BLaER1 treated with 17β-estradiol and CSF1 and Interleukin-3, amounts not matched to agents 10 nM and 100 nM (cell line): ENCODE data around the gene TNFRSF6B.

Experiments used
- H3K27ac ChIP-seq, 11 experiments: shearing (Covaris generic); formaldehyde crosslinking; 2 replicates each; pipeline ENCODE4 v1.8.1; 2022
- H3K27me3 ChIP-seq, 11 experiments: shearing (Covaris generic); formaldehyde crosslinking; 2 replicates each; pipeline ENCODE4 v1.8.1; 2022
- H3K36me3 ChIP-seq, 11 experiments: shearing (Covaris generic); formaldehyde crosslinking; 2 replicates each; pipeline ENCODE4 v1.8.1; 2022
- H3K4me1 ChIP-seq, 10 experiments: shearing (Covaris generic); formaldehyde crosslinking; 2 replicates each; pipeline ENCODE4 v1.8.1; 2022
- H3K4me2 ChIP-seq, 11 experiments: shearing (Covaris generic); formaldehyde crosslinking; 2 replicates each; pipeline ENCODE4 v1.8.1; 2022
- H3K4me3 ChIP-seq, 10 experiments: shearing (Covaris generic); formaldehyde crosslinking; 2 replicates each; pipeline ENCODE4 v1.8.1; 2022
- H3K9ac ChIP-seq, 11 experiments: shearing (Covaris generic); formaldehyde crosslinking; 2 replicates each; pipeline ENCODE4 v1.8.1; 2022
- H3K9me3 ChIP-seq, 11 experiments: shearing (Covaris generic); formaldehyde crosslinking; replicated peaks in 1 of 11; 2 replicates each; pipeline ENCODE4 v1.8.1; 2022
- H4K20me1 ChIP-seq, 11 experiments: shearing (Covaris generic); formaldehyde crosslinking; 2 replicates each; pipeline ENCODE4 v1.8.1; 2022
- Cebpa-rat ChIP-seq, 11 experiments: shearing (Covaris generic); IDR thresholded peaks; 2 replicates each; pipeline ENCODE4 v1.8.1; 2022

The TNFRSF6B gene

GRCh38 chr20:63735859-63736718 is 39.6 kb downstream of the TNFRSF6B start, which contains the start of gene LIME1:
TSS of gene LIME1 (plus strand) at chr20:63736664. CDS start at chr20:63737550, 886 bp downstream.
- Histone ChIP-seq H3K36me3 (peaks cover 25 to 44% (median 32%) of the 10 kb centered on the region in 11 experiments), H3K4me2 (peak within 1 kb of the TSS; percentile 95 to 100 (median 99)), H3K9ac (peak within 1 kb of the TSS in 10 of 11 experiments; percentile 8 to 90 (median 54); a peak in 15 of 22 replicates), H3K27ac (peak within 1 kb of the TSS in 7 of 11 experiments; percentile 7 to 79 (median 74); a peak in 14 of 22 replicates), H3K9me3 (no peaks in the 10 kb centered on the region), H3K4me3 (peak within 1 kb of the TSS in 9 of 10 experiments; percentile 26 to 74 (median 52); a peak in 15 of 20 replicates), H3K4me1 (peaks cover 52 to 90% (median 87%) of the 10 kb centered on the region in 10 experiments), H4K20me1 (peaks cover 39 to 91% (median 73%) of the 10 kb centered on the region in 11 experiments), H3K27me3 (peaks cover 0 to 27% (median 0%) of the 10 kb centered on the region in 11 experiments; a peak in 7 of 22 replicates)
- peak in 1 of 11 experiments; percentile 33; a peak in 1 of 22 replicates for TF ChIP-seq Cebpa-rat (IDR thresholded peaks at IDR 0.05)

DNA sequence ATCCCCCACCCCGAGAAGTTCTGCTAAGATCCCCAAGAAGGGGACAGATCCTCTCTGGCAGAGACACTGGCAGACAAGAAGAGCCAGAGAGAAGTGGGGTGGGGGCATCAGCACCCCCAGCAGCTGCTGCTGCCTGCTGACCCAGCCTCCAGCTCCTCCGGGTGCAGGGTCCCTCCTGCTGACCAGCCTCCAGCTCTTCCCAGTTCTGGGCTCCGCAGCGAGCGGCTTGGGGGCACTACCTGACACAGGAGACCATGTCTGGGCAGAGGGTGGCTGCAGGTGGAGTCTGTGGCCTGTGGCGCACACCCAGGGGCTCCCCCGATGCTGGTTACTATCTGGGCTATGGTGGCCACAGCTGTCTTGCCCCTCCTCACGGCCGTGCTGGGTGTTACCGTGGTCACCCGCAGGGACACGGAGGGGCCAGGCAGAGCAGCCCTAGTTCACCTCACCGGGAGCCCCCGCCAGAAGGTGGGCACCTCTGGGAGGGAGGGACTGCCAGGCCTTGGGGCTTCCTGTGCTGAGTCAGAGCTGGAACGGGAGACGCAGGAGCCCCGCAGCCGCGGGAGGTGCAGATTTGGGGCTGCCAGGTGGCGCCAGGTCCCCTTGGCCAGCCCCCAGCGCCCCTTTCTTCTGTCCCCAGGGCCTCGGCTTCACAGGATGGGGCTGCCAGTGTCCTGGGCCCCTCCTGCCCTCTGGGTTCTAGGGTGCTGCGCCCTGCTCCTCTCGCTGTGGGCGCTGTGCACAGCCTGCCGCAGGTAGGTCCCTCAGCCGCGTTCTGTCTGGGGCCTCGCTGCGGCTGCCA is 40.6 kb downstream of the TNFRSF6B start:
- peaks cover 0 to 27% (median 0%) of the 10 kb centered on the region in 11 experiments; a peak in 7 of 22 replicates for H3K27me3 ChIP-seq
- H3K9ac ChIP-seq, result peak overlapping the region in 9 of 11 experiments; percentile 21 to 90 (median 54); a peak in 15 of 22 replicates
- no peaks in the 10 kb centered on the region for H3K9me3 ChIP-seq
- H3K27ac ChIP-seq, result peak overlapping the region in 7 of 11 experiments; percentile 7 to 79 (median 74); a peak in 13 of 22 replicates
- peaks cover 39 to 88% (median 70%) of the 10 kb centered on the region in 11 experiments for H4K20me1 ChIP-seq
- peak overlapping the region in 9 of 10 experiments; percentile 26 to 74 (median 52); a peak in 15 of 20 replicates for H3K4me3 ChIP-seq
- peak overlapping the region; percentile 95 to 100 (median 99) for H3K4me2 ChIP-seq
- TF ChIP-seq Cebpa-rat (IDR thresholded peaks at IDR 0.05), result no peak
- peaks cover 54 to 90% (median 87%) of the 10 kb centered on the region in 10 experiments for H3K4me1 ChIP-seq
- peaks cover 29 to 45% (median 36%) of the 10 kb centered on the region in 11 experiments for H3K36me3 ChIP-seq

- Histone ChIP-seq H3K27ac (peak overlapping the region in 6 of 11 experiments; percentile 43 to 79 (median 75); a peak in 8 of 22 replicates), H3K4me2 (peak overlapping the region; percentile 95 to 100 (median 99)), H3K27me3 (peaks cover 0 to 27% (median 0%) of the 10 kb centered on the region in 11 experiments; a peak in 7 of 22 replicates), H3K9me3 (no peaks in the 10 kb centered on the region), H4K20me1 (peaks cover 39 to 84% (median 69%) of the 10 kb centered on the region in 11 experiments), H3K36me3 (peaks cover 31 to 50% (median 36%) of the 10 kb centered on the region in 11 experiments), H3K9ac (peak overlapping the region in 6 of 11 experiments; percentile 51 to 90 (median 74); a peak in 11 of 22 replicates), H3K4me1 (peaks cover 54 to 88% (median 83%) of the 10 kb centered on the region in 10 experiments), H3K4me3 (peak overlapping the region in 9 of 10 experiments; percentile 26 to 74 (median 52); a peak in 14 of 20 replicates)
- no peak for TF ChIP-seq Cebpa-rat (IDR thresholded peaks at IDR 0.05)
Measured at GRCh38 chr20:63737695-63737944, 41.2 kb downstream of the TNFRSF6B start.

DNA sequence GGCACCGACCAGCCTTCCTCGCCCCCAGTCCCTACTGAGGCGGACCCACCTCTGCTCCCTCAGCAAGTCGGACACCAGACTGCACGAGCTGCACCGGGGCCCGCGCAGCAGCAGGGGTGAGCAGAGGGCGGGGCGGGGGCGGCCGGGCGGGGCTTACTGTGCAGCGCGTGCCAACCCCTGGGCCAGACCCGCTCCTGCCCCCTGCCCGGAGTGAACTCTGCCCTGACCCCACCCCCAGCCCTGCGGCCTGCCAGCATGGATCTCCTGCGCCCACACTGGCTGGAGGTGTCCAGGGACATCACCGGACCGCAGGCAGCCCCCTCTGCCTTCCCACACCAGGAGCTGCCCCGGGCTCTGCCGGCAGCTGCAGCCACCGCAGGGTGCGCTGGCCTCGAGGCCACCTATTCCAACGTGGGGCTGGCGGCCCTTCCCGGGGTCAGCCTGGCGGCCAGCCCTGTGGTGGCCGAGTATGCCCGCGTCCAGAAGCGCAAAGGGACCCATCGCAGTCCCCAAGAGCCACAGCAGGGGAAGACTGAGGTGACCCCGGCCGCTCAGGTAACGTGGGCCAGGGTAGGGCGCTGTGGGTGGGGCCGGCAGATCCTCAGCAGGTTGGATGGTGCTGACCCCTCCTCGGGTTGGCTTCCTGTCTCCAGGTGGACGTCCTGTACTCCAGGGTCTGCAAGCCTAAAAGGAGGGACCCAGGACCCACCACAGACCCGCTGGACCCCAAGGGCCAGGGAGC is 41.7 kb downstream of the TNFRSF6B start:
- peaks cover 0 to 27% (median 0%) of the 10 kb centered on the region in 11 experiments; a peak in 7 of 22 replicates for H3K27me3 ChIP-seq
- H3K4me3 ChIP-seq, result peak overlapping the region; percentile 3 to 75 (median 68); a peak in 14 of 20 replicates
- H3K9me3 ChIP-seq, result no peaks in the 10 kb centered on the region
- peaks cover 54 to 87% (median 79%) of the 10 kb centered on the region in 10 experiments for H3K4me1 ChIP-seq
- peaks cover 39 to 79% (median 64%) of the 10 kb centered on the region in 11 experiments for H4K20me1 ChIP-seq
- peak overlapping the region; percentile 95 to 100 (median 99) for H3K4me2 ChIP-seq
- H3K36me3 ChIP-seq, result peaks cover 26 to 48% (median 37%) of the 10 kb centered on the region in 11 experiments
- no peak for TF ChIP-seq Cebpa-rat (IDR thresholded peaks at IDR 0.05)
- H3K9ac ChIP-seq, result peak overlapping the region in 7 of 11 experiments; percentile 48 to 90 (median 68); a peak in 11 of 22 replicates
- peak overlapping the region in 3 of 11 experiments; percentile 0 to 23 (median 5); a peak in 2 of 22 replicates for H3K27ac ChIP-seq

DNA sequence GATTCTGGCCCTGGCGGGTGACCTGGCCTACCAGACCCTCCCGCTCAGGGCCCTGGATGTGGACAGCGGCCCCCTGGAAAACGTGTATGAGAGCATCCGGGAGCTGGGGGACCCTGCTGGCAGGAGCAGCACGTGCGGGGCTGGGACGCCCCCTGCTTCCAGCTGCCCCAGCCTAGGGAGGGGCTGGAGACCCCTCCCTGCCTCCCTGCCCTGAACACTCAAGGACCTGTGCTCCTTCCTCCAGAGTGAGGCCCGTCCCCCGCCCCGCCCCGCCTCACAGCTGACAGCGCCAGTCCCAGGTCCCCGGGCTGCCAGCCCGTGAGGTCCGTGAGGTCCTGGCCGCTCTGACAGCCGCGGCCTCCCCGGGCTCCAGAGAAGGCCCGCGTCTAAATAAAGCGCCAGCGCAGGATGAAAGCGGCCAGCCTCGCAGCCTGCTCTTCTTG is 42.3 kb downstream of the TNFRSF6B start:
- peak overlapping the region; percentile 51 to 75 (median 70); a peak in 16 of 20 replicates for H3K4me3 ChIP-seq
- H3K9me3 ChIP-seq, result no peaks in the 10 kb centered on the region
- TF ChIP-seq Cebpa-rat (IDR thresholded peaks at IDR 0.05), result no peak
- peaks cover 0 to 27% (median 0%) of the 10 kb centered on the region in 11 experiments; a peak in 7 of 22 replicates for H3K27me3 ChIP-seq
- H3K36me3 ChIP-seq, result peaks cover 25 to 48% (median 37%) of the 10 kb centered on the region in 11 experiments
- peak overlapping the region; percentile 48 to 90 (median 68); a peak in 16 of 22 replicates for H3K9ac ChIP-seq
- peak overlapping the region; percentile 95 to 100 (median 99) for H3K4me2 ChIP-seq
- H3K27ac ChIP-seq, result peak overlapping the region in 4 of 11 experiments; percentile 5 to 57 (median 50); a peak in 7 of 22 replicates
- peaks cover 39 to 74% (median 58%) of the 10 kb centered on the region in 11 experiments for H4K20me1 ChIP-seq
- peaks cover 54 to 81% (median 73%) of the 10 kb centered on the region in 10 experiments for H3K4me1 ChIP-seq

- Histone ChIP-seq H3K36me3 (peaks cover 19 to 42% (median 31%) of the 10 kb centered on the region in 11 experiments), H3K4me3 (peak within 1 kb of the TSS; percentile 67 to 85 (median 74)), H3K9ac (peak within 1 kb of the TSS; percentile 71 to 90 (median 81)), H3K4me2 (peak within 1 kb of the TSS; percentile 96 to 100 (median 99)), H3K4me1 (peaks cover 54 to 74% (median 66%) of the 10 kb centered on the region in 10 experiments), H4K20me1 (peaks cover 39 to 67% (median 51%) of the 10 kb centered on the region in 11 experiments), H3K9me3 (no peaks in the 10 kb centered on the region), H3K27me3 (peaks cover 0 to 27% (median 0%) of the 10 kb centered on the region in 11 experiments; a peak in 7 of 22 replicates), H3K27ac (peak within 1 kb of the TSS in 10 of 11 experiments; percentile 57 to 85 (median 80); a peak in 20 of 22 replicates)
- no peak for TF ChIP-seq Cebpa-rat (IDR thresholded peaks at IDR 0.05)
Measured at GRCh38 chr20:63739130-63740069, 42.9 kb downstream of the TNFRSF6B start, which contains the start of gene SLC2A4RG. TSS of gene SLC2A4RG (plus strand) at chr20:63739776. CDS start at chr20:63739913, 137 bp downstream.
